Measurements from ENCODE around the gene OR56B4. TPM values are rescaled to one million over a fixed set of nuclear protein-coding genes. Genes with fewer than 3 reads are reported as not detected.

OR56B4 gene
- total RNA-seq, 1 donor from 2014 or later, result not detected

- Histone ChIP-seq H3K36me3 (ENCODE audit: control insufficient read depth, insufficient read depth, low read length) (no peaks in the 10 kb centered on the region), H3K4me3 (ENCODE audit: low read depth, low read length) (no peak overlapping the region), H3K27me3 (ENCODE audit: control insufficient read depth, insufficient read depth, low read length) (no peaks in the 10 kb centered on the region)
- no peak for DNase-seq (ENCODE audit: low read depth)
- no peak for TF ChIP-seq CTCF (IDR thresholded peaks at IDR 0.05; ENCODE audit: insufficient read depth, low read length, poor library complexity, severe bottlenecking)
These were observed 2.5 kb downstream of the OR56B4 start for GRCh38 chr11:6110011-6110410.

GRCh38 chr11:6111673-6112072, 4.2 kb downstream of the OR56B4 start:
- Histone ChIP-seq H3K27me3 (ENCODE audit: control insufficient read depth, insufficient read depth, low read length) (no peaks in the 10 kb centered on the region), H3K4me3 (ENCODE audit: low read depth, low read length) (no peak overlapping the region), H3K36me3 (ENCODE audit: control insufficient read depth, insufficient read depth, low read length) (no peaks in the 10 kb centered on the region)
- DNase-seq (ENCODE audit: low read depth), result no peak
- TF ChIP-seq CTCF (IDR thresholded peaks at IDR 0.05; ENCODE audit: insufficient read depth, low read length, poor library complexity, severe bottlenecking), result no peak

GRCh38 chr11:6116638-6117037, 9.2 kb downstream of the OR56B4 start:
- Histone ChIP-seq H3K36me3 (ENCODE audit: control insufficient read depth, insufficient read depth, low read length) (no peaks in the 10 kb centered on the region), H3K27me3 (ENCODE audit: control insufficient read depth, insufficient read depth, low read length) (no peaks in the 10 kb centered on the region), H3K4me3 (ENCODE audit: low read depth, low read length) (no peak overlapping the region)
- TF ChIP-seq CTCF (IDR thresholded peaks at IDR 0.05; ENCODE audit: insufficient read depth, low read length, poor library complexity, severe bottlenecking), result no peak
- no peak for DNase-seq (ENCODE audit: low read depth)

GRCh38 chr11:6124245-6124644, 16.8 kb downstream of the OR56B4 start:
- Histone ChIP-seq H3K36me3 (ENCODE audit: control insufficient read depth, insufficient read depth, low read length) (no peaks in the 10 kb centered on the region), H3K27me3 (ENCODE audit: control insufficient read depth, insufficient read depth, low read length) (no peaks in the 10 kb centered on the region), H3K4me3 (ENCODE audit: low read depth, low read length) (no peak overlapping the region)
- no peak for TF ChIP-seq CTCF (IDR thresholded peaks at IDR 0.05; ENCODE audit: insufficient read depth, low read length, poor library complexity, severe bottlenecking)
- DNase-seq (ENCODE audit: low read depth), result no peak

GRCh38 chr11:6127881-6128280, 20.4 kb downstream of the OR56B4 start:
- no peak for TF ChIP-seq CTCF (IDR thresholded peaks at IDR 0.05; ENCODE audit: insufficient read depth, low read length, poor library complexity, severe bottlenecking)
- no peaks in the 10 kb centered on the region for H3K27me3 ChIP-seq (ENCODE audit: control insufficient read depth, insufficient read depth, low read length)
- DNase-seq (ENCODE audit: low read depth), result no peak
- no peak overlapping the region for H3K4me3 ChIP-seq (ENCODE audit: low read depth, low read length)
- no peaks in the 10 kb centered on the region for H3K36me3 ChIP-seq (ENCODE audit: control insufficient read depth, insufficient read depth, low read length)

GRCh38 chr11:6129011-6129410, 21.5 kb downstream of the OR56B4 start:
- Histone ChIP-seq H3K27me3 (ENCODE audit: control insufficient read depth, insufficient read depth, low read length) (no peaks in the 10 kb centered on the region), H3K4me3 (ENCODE audit: low read depth, low read length) (no peak overlapping the region), H3K36me3 (ENCODE audit: control insufficient read depth, insufficient read depth, low read length) (no peaks in the 10 kb centered on the region)
- TF ChIP-seq CTCF (IDR thresholded peaks at IDR 0.05; ENCODE audit: insufficient read depth, low read length, poor library complexity, severe bottlenecking), result no peak
- DNase-seq (ENCODE audit: low read depth), result no peak

Data from kidney epithelial cell (primary cell).